HCT116 (cell line): Measurements from ENCODE around the gene ZNF570. TPM values are rescaled to one million over a fixed set of nuclear protein-coding genes. Genes with fewer than 3 reads are reported as not detected.
A peak's percentile ranks its signal among the peaks of the same experiment; 100 is the strongest.

ENCODE experiments used
- ATAC-seq: fragments of 200-7000 bp; cut with Tn5 transposase; 2 replicates; pipeline ENCODE4 v1.9.1; 2020; ENCODE audit warnings: mild to moderate bottlenecking, moderate library complexity
- Bru-seq: library from RNA; stranded (reverse); fragments of 400-500 nt; gene quantifications from one replicate; lab custom pipeline; 2021; lab: Mats Ljungman, UMichigan
- BruChase-seq, 2 experiments: library from RNA; stranded (reverse); fragments of 400-500 nt; gene quantifications; one replicate each; lab custom pipeline; 2021; lab: Mats Ljungman, UMichigan
- BruUV-seq: library from RNA; stranded (reverse); fragments of 400-500 nt; replicated peaks from 2 replicates; lab custom pipeline; 2021; lab: Mats Ljungman, UMichigan
- CTCF ChIA-PET: fragments of 300-600 bp; sonication (Branson Sonifier 250); formaldehyde crosslinking; loops from one replicate; lab custom pipeline; 2021; ENCODE audit warnings: antibody characterized with exemption; lab: Charles Lee
- POLR2A ChIA-PET: fragments of 300-600, 350-600 bp; sonication (Branson Sonifier 250); formaldehyde crosslinking; loops from one replicate; lab custom pipeline; 2021; ENCODE audit warnings: antibody characterized with exemption; lab: Charles Lee
- RAD21 ChIA-PET, 2 experiments: fragments of 300-600 bp; sonication (Branson Sonifier 250); formaldehyde crosslinking; loops; one replicate each; lab custom pipeline; 2023; ENCODE audit warnings: low total read pairs in 2 of 2; ENCODE audit not compliant: uncharacterized antibody in 2 of 2, unreplicated experiment in 2 of 2, low non-redundant PET in 1 of 2; lab: Charles Lee
- DNase-seq: peaks from one replicate; pipeline ENCODE4 v3.0.0-alpha.2; 2010; ENCODE audit warnings: low read depth, low spot score
- H2AFZ ChIP-seq: fragments of 200-600 bp; shearing (Covaris generic), sonication (generic); 2 replicates; pipeline ENCODE4 v1.6.1; 2017; ENCODE audit warnings: low read depth, mixed run types, mixed read lengths, antibody characterized with exemption, low read length; ENCODE audit not compliant: poor library complexity, severe bottlenecking
- H3K27ac ChIP-seq: 2 replicates; pipeline ENCODE4 v1.5.1; 2012; ENCODE audit warnings: low read depth, low read length
- H3K27me3 ChIP-seq: fragments of 200-600 bp; sonication (generic); 2 replicates; pipeline ENCODE4 v1.6.1; 2016; ENCODE audit warnings: mixed run types, low read length, mixed read lengths; ENCODE audit not compliant: insufficient read depth
- H3K36me3 ChIP-seq, 2 experiments: fragments of 200-500 bp in 1 of 2; fragments of 200-600 bp in 1 of 2; sonication (Bioruptor generic) in 1 of 2; sonication (generic) in 1 of 2; 2 replicates each; pipeline versions ENCODE4 v1.5.1 to v1.6.1; 2014 to 2016; ENCODE audit warnings: low read length in 2 of 2, inconsistent platforms in 1 of 2, mixed read lengths in 1 of 2, mixed run types in 1 of 2; ENCODE audit not compliant: insufficient read depth in 2 of 2, control insufficient read depth in 1 of 2
- H3K4me1 ChIP-seq, 2 experiments: fragments of 200-600 bp in 1 of 2; sonication (generic) in 1 of 2; 2 replicates each; pipeline versions ENCODE4 v1.5.1 to v1.6.1; 2012 to 2017; ENCODE audit warnings: low read length in 2 of 2, inconsistent platforms in 1 of 2, mild to moderate bottlenecking in 1 of 2, mixed read lengths in 1 of 2, mixed run types in 1 of 2, moderate library complexity in 1 of 2; ENCODE audit not compliant: insufficient read depth in 2 of 2, control insufficient read depth in 1 of 2
- H3K4me2 ChIP-seq: fragments of 200-600 bp; sonication (generic); 2 replicates; pipeline ENCODE4 v1.6.1; 2017; ENCODE audit warnings: mixed run types, low read length, mixed read lengths
- H3K4me3 ChIP-seq, 2 experiments: fragments of 200-600 bp in 1 of 2; sonication (generic) in 1 of 2; replicated peaks in 1 of 2; 2 replicates each; pipeline ENCODE4 v1.5.1; 2011 to 2016; ENCODE audit warnings: low read length in 2 of 2, control low read depth in 1 of 2, low read depth in 1 of 2, mild to moderate bottlenecking in 1 of 2, mixed read lengths in 1 of 2, mixed run types in 1 of 2
- H3K79me2 ChIP-seq: fragments of 200-600 bp; sonication (generic); 2 replicates; pipeline ENCODE4 v1.6.1; 2017; ENCODE audit warnings: mild to moderate bottlenecking, mixed run types, low read length, moderate library complexity, mixed read lengths; ENCODE audit not compliant: insufficient read depth
- H3K9ac ChIP-seq: fragments of 200-600 bp; sonication (generic); 2 replicates; pipeline ENCODE4 v1.6.1; 2016; ENCODE audit warnings: low read length, mixed read lengths
- H3K9me2 ChIP-seq: fragments of 200-600 bp; sonication (generic), shearing (Covaris generic); 2 replicates; pipeline ENCODE4 v1.6.1; 2017; ENCODE audit warnings: mixed run types, mild to moderate bottlenecking, moderate library complexity; ENCODE audit not compliant: insufficient read depth
- H3K9me3 ChIP-seq, 2 experiments: fragments of 200-500 bp in 1 of 2; fragments of 200-600 bp in 1 of 2; sonication (Bioruptor generic) in 1 of 2; sonication (generic) in 1 of 2; 2 replicates each; pipeline ENCODE4 v1.6.1; 2014 to 2017; ENCODE audit warnings: low read length in 2 of 2, mixed read lengths in 2 of 2, inconsistent platforms in 1 of 2, low read depth in 1 of 2, mild to moderate bottlenecking in 1 of 2, mixed run types in 1 of 2, moderate library complexity in 1 of 2; ENCODE audit not compliant: control insufficient read depth in 1 of 2, insufficient read depth in 1 of 2
- H4K20me1 ChIP-seq: fragments of 200-600 bp; sonication (generic), shearing (Covaris generic); 2 replicates; pipeline ENCODE4 v1.6.1; 2017; ENCODE audit warnings: mixed run types, mild to moderate bottlenecking, moderate library complexity; ENCODE audit not compliant: insufficient read depth
- ELF1 ChIP-seq: IDR thresholded peaks from 2 replicates; pipeline ENCODE4 v1.6.1; 2012; ENCODE audit warnings: low read depth, borderline replicate concordance
- RAD21 ChIP-seq: IDR thresholded peaks from 2 replicates; pipeline ENCODE4 v1.6.1; 2012; ENCODE audit warnings: low read depth, mild to moderate bottlenecking
- TCF7L2 ChIP-seq: IDR thresholded peaks from 2 replicates; pipeline ENCODE4 v1.7.0; 2011; ENCODE audit warnings: borderline replicate concordance, inconsistent platforms; ENCODE audit not compliant: insufficient read depth, insufficient read length; ENCODE audit errors: extremely low read depth
- intact Hi-C: fragments of 100-400 bp; cut with micrococcal nuclease; formaldehyde crosslinking; loops from 2 replicates; pipeline ENCODE4 v1.10.0; 2022
- long read RNA-seq: library from polyadenylated mRNA; unstranded; transcript quantifications from one replicate; pipeline ENCODE4 v2.0.0, GENCODE V29; 2021; ENCODE audit not compliant: unreplicated experiment
- polyA plus RNA-seq: library from polyadenylated mRNA; unstranded; fragments of >200 nt; gene quantifications from 2 replicates; pipeline ENCODE4 v1.2.1, GENCODE V29; 2012; ENCODE audit warnings: missing spikeins
- total RNA-seq: library from RNA; stranded (reverse); gene quantifications from one replicate; pipeline ENCODE4 v1.2.1, GENCODE V29; 2021; ENCODE audit not compliant: unreplicated experiment
- TF ChIP-seq, protein P1 (sequence below): IDR thresholded peaks from 2 replicates; pipeline ENCODE4 v1.6.1; 2011; ENCODE audit warnings: mild to moderate bottlenecking, low read length, moderate library complexity; ENCODE audit not compliant: insufficient replicate concordance; ENCODE audit errors: extremely low read depth

The ZNF570 gene
- total RNA-seq = not detected
- polyA plus RNA-seq = not detected in 2 replicates
- Bru-seq, nascent RNA = percentile 4 among the genes with signal in this experiment
- percentile 7 among the genes with signal in this experiment for BruChase-seq, experiment 1, labeled RNA remaining after a 6-hour chase
- BruChase-seq, experiment 2, labeled RNA remaining after a 2-hour chase = percentile 4 among the genes with signal in this experiment
- long read RNA-seq = 0 reads

GRCh38 chr19:37468961-37469777 is at the start of gene ZNF570:
Gene ZNF570 (plus strand): TSS chr19:37469356. CDS start chr19:37470355, 999 bp downstream.
- Histone ChIP-seq H3K4me1 (no peaks in the 10 kb centered on the region), H3K4me3 (no peak within 1 kb of the TSS), H4K20me1 (no peaks in the 10 kb centered on the region), H3K27me3 (no peaks in the 10 kb centered on the region), H3K79me2 (no peaks in the 10 kb centered on the region), H3K4me2 (no peak within 1 kb of the TSS), H3K27ac (no peak within 1 kb of the TSS), H3K36me3 (no peaks in the 10 kb centered on the region), H3K9me3 (peaks cover 17 to 34% of the 10 kb centered on the region in 2 experiments; a peak in 2 of 4 replicates), H2AFZ (no peak within 1 kb of the TSS), H3K9ac (no peak within 1 kb of the TSS), H3K9me2 (no peaks in the 10 kb centered on the region)
- POLR2A ChIA-PET = no interaction called here
- ATAC-seq (no peak), DNase-seq (no peak)
- TF ChIP-seq, protein P1, sequence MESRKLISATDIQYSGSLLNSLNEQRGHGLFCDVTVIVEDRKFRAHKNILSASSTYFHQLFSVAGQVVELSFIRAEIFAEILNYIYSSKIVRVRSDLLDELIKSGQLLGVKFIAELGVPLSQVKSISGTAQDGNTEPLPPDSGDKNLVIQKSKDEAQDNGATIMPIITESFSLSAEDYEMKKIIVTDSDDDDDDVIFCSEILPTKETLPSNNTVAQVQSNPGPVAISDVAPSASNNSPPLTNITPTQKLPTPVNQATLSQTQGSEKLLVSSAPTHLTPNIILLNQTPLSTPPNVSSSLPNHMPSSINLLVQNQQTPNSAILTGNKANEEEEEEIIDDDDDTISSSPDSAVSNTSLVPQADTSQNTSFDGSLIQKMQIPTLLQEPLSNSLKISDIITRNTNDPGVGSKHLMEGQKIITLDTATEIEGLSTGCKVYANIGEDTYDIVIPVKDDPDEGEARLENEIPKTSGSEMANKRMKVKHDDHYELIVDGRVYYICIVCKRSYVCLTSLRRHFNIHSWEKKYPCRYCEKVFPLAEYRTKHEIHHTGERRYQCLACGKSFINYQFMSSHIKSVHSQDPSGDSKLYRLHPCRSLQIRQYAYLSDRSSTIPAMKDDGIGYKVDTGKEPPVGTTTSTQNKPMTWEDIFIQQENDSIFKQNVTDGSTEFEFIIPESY = no peak
- TF ChIP-seq TCF7L2 = no peak
- TF ChIP-seq RAD21 = no peak
- no peak for TF ChIP-seq ELF1
- intact Hi-C loops = no loop called here
- CTCF ChIA-PET = no interaction called here
- RAD21 ChIA-PET = no interaction called here
- no TSS peak for BruUV-seq
